ENCODE data around the gene RIPOR3. TPM values are rescaled to one million over a fixed set of nuclear protein-coding genes. Genes with fewer than 3 reads are reported as not detected.
A peak's percentile ranks its signal among the peaks of the same experiment; 100 is the strongest.

RIPOR3 gene
- total RNA-seq, 2 experiments from 2014 or later = not detected

DNA sequence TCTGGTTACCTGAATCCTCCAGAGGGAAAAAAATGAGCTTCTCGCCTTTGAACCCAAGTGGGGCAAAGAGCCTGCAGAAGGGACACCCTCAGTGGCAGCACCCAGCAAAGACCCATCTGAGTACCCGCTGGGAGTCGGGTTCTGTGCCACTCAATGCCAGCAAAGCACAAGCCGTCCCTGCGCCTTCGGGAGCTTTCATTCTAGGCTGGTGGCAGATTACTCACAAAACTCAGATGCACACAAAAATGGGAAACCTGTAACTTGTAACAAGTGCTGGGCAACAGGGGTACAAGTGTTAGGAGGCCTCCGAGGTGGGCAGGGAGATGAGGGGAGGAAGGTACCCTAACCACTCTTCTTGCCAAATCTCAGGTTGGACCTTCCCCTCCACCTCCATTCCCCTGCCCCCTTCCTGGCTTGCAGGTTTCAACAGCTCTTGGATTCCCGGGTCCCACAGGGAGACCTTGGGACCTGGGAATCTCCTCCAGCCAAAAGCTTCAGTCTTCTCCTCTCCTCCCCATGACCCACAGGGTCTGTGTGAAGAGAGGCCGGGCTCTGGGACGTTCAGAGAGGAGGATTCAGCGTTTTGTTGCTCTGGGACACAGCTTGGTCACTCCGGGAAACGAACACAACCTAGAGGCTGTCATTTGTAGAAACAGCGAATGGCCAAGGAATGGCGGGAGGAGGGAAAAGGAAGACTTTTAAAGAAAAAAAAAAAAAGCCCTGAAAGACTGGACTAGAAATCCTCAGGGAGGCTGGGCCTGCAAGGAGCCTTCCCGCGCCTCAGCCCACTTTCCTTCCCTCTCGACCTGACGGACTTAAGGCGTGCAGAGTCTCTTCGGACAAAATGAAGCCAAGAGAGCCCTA lies 38.8 kb upstream of the RIPOR3 start:
- H3K4me3 Mint-ChIP-seq = peak overlapping the region; percentile 88
- POLR2A ChIA-PET = interaction anchor here (0.8 to 1.0 kb wide), 2 partner anchors 9 to 228 kb away, joined by 3 to 4 read pairs; partner anchors contain the start of gene DPM1

DNA sequence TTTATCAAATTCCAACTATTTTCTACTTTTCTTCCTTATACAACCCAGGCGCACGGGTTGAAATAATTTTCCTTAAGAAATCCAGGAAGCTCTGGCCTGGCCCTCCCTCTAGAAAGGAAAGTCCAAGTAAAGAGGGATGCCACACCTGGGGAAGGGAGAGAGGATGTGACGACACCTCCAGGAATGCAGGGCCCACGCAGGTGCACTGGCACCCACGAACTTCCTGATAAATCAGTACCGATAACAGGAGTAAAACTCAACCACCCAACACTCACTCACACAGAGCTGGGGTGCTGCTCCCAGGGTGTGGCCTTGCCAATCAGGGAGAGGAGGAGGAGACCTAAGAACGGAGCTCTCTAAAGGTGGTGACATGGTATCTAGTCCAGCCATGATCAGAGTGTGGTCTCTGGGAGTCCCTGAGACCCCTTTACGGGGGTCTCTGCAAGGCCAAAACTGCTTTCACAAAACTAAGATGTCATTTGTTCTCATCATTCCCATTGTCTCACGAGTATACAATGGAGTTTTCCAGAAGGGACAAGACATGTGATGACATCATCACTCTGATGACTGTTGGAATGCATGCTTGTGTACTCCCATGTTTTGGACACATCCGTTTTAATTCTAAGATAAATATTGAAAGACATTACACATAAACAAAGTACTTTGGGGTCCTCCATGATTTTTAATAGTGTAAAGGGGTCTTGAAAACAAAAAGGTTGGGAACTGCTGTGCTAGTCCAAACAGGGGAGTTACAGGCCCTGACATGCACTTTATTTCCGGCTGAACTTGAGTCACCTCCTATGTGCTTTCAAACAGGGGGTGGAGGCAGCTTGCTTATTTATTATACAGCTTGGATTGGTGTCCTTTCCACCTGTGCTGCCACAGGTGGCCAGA lies 37.9 kb upstream of the RIPOR3 start:
- CTCF ChIA-PET = interaction anchor here (0.8 to 3.1 kb wide), 2 partner anchors 20 to 65 kb away, joined by 3 to 15 read pairs; partner anchors contain the start of gene BCAS4
- Mint-ChIP-seq H3K9me3 (ENCODE audit: insufficient read depth) (no peaks in the 10 kb centered on the region), H3K4me1 (ENCODE audit: low read depth) (peaks cover 19% of the 10 kb centered on the region), H3K27me3 (ENCODE audit: low read depth) (no peaks in the 10 kb centered on the region), H3K4me3 (no peak overlapping the region), H3K36me3 (ENCODE audit: low read depth) (peaks cover 2% of the 10 kb centered on the region), H3K27ac (no peak overlapping the region)
- no peak for ATAC-seq
- no peak for DNase-seq
- POLR2A ChIA-PET = interaction anchor here (1.0 kb wide), 1 partner anchor 229 kb away, joined by 4 read pairs; the partner anchor contains the start of gene DPM1

More for the DNA sequence above, 38.8 kb upstream of the RIPOR3 start:
- ATAC-seq = no peak
- H3K9me3 Mint-ChIP-seq (ENCODE audit: insufficient read depth) = no peaks in the 10 kb centered on the region
- peak overlapping the region; percentile 72 for H3K27ac Mint-ChIP-seq
- CTCF ChIA-PET = interaction anchor here (0.8 to 3.1 kb wide), 3 partner anchors 20 to 199 kb away, joined by 3 to 15 read pairs (median 3); partner anchors contain the start of gene BCAS4
- H3K36me3 Mint-ChIP-seq (ENCODE audit: low read depth) = peaks cover 2% of the 10 kb centered on the region
- no peaks in the 10 kb centered on the region for H3K27me3 Mint-ChIP-seq (ENCODE audit: low read depth)
- H3K4me1 Mint-ChIP-seq (ENCODE audit: low read depth) = peaks cover 19% of the 10 kb centered on the region
- DNase-seq = no peak

DNA sequence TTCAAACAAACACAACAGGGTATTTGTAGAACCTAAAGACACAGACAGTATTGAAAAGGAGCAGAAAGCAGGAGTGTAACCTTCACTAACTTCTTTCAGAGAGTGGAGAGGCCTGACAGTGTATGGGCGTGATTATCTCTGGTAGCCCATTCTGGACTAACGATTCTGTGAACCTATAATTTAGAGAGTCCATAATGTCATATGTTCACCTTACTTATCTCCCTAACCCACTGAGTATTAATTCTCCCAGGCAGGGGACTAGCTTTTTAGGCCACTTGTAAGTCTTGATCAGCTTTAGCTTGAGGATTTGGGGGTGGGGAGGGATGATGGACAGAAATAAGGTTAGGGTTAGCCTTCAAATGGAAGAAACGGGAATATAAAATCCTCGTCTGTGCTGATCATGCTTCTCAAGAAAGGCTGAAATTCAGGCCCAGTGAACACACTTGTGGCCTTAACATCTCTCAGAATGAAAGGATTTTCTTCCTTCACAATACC lies 37.2 kb upstream of the RIPOR3 start:
- no peak for DNase-seq
- Mint-ChIP-seq H3K4me1 (ENCODE audit: low read depth) (peaks cover 17% of the 10 kb centered on the region), H3K36me3 (ENCODE audit: low read depth) (peaks cover 2% of the 10 kb centered on the region), H3K9me3 (ENCODE audit: insufficient read depth) (no peaks in the 10 kb centered on the region), H3K27me3 (ENCODE audit: low read depth) (no peaks in the 10 kb centered on the region), H3K4me3 (no peak overlapping the region), H3K27ac (no peak overlapping the region)
- ATAC-seq = no peak
- POLR2A ChIA-PET = interaction anchor here (0.6 kb wide), 1 partner anchor 17 kb away, joined by 4 read pairs; no protein-coding TSS in a partner anchor
- CTCF ChIA-PET = interaction anchor here (1.0 to 3.1 kb wide), 4 partner anchors 9 to 21 kb away, joined by 3 to 15 read pairs (median 3); no protein-coding TSS in a partner anchor

DNA sequence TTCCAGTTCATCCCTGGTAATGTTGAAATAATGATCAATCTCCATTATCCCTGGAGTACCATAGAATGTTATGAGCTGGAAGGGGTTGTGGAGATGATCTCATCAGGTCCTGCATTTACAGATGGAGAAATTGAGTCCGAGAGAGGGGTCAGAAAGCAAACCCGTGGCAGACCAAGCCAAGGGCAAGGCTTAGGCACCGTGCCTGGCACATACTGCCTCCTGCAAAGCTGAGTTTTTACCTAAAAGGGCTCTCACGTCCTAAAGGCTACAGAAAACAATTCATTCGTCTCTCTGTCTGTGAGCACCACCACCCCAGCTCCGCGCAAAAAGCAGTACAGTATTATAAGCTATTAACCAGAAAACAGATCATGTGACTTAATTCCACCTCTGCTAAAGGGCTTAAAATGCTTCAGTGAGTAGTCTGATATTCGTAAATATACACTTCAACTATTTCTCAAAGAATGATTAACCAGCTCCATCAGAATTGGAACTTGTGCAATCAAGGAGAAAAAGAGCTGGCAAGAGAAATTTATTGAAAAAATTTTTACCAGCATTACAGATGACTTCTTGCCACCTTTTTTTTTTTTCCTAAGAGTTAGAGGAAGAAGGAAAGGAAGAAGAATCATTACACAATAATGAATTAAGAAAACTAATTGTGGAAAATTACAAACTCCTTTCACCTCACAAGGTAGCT lies 36.6 kb upstream of the RIPOR3 start:
- POLR2A ChIA-PET = interaction anchor here (0.6 kb wide), 1 partner anchor 18 kb away, joined by 4 read pairs; no protein-coding TSS in a partner anchor
- H3K27ac Mint-ChIP-seq = no peak overlapping the region

DNA sequence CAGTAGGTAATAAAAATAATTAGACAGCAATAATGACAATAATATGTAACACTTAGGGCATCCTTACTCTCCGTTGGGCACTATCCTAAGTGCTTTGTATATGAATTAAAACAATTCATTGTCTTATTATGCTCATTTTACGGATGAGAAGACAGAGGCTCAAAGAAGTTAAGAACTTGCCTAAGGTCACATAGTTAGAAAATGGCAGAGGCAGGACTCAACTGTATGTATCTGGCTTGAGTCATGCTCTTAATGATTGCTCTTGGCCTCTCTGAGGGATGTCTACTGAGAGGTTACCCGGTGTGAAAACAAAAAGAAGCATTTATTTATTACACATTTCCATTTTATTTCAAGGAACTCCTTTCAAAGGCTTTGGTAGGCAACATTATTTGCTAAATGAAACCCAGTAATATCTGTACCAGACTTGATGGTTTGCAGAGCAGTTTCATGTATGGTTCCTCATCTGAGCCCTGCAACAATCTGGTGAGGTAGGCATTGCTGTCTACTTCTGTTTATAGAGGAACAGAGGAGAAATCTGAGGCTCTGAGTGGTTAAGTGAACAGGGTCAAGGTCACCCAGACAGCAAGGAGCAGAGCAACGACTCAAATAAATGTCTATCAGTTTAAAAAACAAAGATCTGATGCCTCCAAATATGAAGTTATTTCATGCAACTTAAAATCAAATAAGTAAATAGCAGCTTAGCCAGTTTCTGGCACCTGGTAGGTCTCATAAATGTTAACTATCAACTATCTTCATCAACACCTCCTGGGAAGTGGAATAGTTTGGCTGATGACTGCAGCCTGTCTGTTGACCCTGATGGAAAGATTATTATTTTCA lies 35.8 kb upstream of the RIPOR3 start:
- H3K27ac Mint-ChIP-seq = no peak overlapping the region
- POLR2A ChIA-PET = no interaction called here

More for the DNA sequence above, 36.6 kb upstream of the RIPOR3 start:
- Mint-ChIP-seq H3K9me3 (ENCODE audit: insufficient read depth) (no peaks in the 10 kb centered on the region), H3K4me3 (no peak overlapping the region), H3K36me3 (ENCODE audit: low read depth) (no peaks in the 10 kb centered on the region), H3K27me3 (ENCODE audit: low read depth) (peaks cover 3% of the 10 kb centered on the region), H3K4me1 (ENCODE audit: low read depth) (peaks cover 14% of the 10 kb centered on the region)
- CTCF ChIA-PET = interaction anchor here (1.0 to 3.1 kb wide), 4 partner anchors 9 to 22 kb away, joined by 3 to 15 read pairs (median 3); no protein-coding TSS in a partner anchor
- ATAC-seq (no peak), DNase-seq (no peak)

DNA sequence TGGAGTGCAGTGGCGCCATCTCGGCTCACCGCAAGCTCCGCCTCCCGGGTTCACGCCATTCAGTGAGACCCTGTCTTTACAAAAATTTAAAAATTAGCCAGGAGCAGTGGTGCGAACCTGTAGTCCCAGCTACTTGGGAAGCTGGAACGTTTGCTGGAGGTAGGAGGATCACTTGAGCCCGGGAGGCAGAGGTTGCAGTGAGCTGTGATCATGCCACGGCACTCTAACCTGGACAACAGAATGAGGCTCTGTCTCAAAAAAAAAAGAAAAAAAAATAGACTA lies 34.3 kb upstream of the RIPOR3 start:
- Mint-ChIP-seq H3K4me3 (no peak overlapping the region), H3K9me3 (ENCODE audit: insufficient read depth) (no peaks in the 10 kb centered on the region), H3K27me3 (ENCODE audit: low read depth) (peaks cover 3% of the 10 kb centered on the region), H3K4me1 (ENCODE audit: low read depth) (peaks cover 6% of the 10 kb centered on the region), H3K27ac (no peak overlapping the region), H3K36me3 (ENCODE audit: low read depth) (no peaks in the 10 kb centered on the region)
- no peak for DNase-seq
- ChIA-PET POLR2A (no interaction called here), CTCF (no interaction called here)
- no peak for ATAC-seq

More for the DNA sequence above, 35.8 kb upstream of the RIPOR3 start:
- Mint-ChIP-seq H3K9me3 (ENCODE audit: insufficient read depth) (no peaks in the 10 kb centered on the region), H3K27me3 (ENCODE audit: low read depth) (peaks cover 3% of the 10 kb centered on the region), H3K36me3 (ENCODE audit: low read depth) (no peaks in the 10 kb centered on the region), H3K4me3 (no peak overlapping the region), H3K4me1 (ENCODE audit: low read depth) (peaks cover 6% of the 10 kb centered on the region)
- CTCF ChIA-PET = interaction anchor here (1.0 to 3.1 kb wide), 3 partner anchors 10 to 23 kb away, joined by 3 to 15 read pairs (median 3); no protein-coding TSS in a partner anchor
- DNase-seq (no peak), ATAC-seq (no peak)

DNA sequence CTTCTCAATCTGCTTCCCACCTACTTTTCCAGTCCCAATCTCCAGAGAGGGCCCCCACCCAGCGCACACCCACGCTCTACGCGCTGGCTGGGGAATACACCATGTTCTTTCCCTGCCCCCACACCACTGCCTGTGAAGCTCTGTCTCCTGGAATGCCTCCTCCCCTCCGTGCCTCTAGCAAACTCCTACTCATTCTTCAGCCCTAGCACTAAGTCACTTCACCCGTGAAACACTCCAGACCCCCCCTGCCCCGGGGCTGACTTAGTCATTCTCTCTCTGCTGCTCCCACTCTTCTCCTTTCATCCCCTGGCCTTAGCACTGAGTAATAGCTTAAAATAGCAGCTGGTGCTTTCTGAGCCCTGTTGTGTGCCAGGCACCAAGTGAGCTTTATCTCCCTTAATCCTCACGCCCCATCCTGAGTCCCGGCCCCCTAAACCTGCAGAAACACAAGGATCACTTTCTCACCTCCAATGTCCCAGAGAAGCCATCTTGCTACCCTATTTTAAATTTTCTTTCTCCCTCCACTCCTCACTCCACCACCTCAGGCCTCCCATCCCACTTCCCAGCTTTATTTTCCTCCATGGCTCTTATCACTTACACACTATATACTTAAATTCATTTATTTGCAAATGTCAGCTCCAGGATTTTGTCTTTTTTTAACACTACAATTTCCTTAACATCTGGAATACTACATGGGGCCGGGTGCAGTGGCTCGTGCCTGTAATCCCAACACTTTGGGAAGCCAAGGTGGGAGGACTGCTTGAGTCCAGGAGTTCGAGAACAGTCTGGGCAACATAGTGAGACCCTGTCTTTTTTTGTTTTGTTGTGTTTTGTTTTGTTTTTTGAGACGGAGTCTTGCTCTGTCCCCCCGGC lies 33.7 kb upstream of the RIPOR3 start:
- Mint-ChIP-seq H3K4me3 (no peak overlapping the region), H3K27ac (no peak overlapping the region), H3K36me3 (ENCODE audit: low read depth) (no peaks in the 10 kb centered on the region), H3K4me1 (ENCODE audit: low read depth) (peaks cover under 1% of the 10 kb centered on the region), H3K27me3 (ENCODE audit: low read depth) (peaks cover 3% of the 10 kb centered on the region), H3K9me3 (ENCODE audit: insufficient read depth) (no peaks in the 10 kb centered on the region)
- ChIA-PET CTCF (interaction anchor here (1.5 kb wide), 1 partner anchor 24 kb away, joined by 7 read pairs; no protein-coding TSS in a partner anchor), POLR2A (no interaction called here)
- DNase-seq = no peak
- no peak for ATAC-seq

DNA sequence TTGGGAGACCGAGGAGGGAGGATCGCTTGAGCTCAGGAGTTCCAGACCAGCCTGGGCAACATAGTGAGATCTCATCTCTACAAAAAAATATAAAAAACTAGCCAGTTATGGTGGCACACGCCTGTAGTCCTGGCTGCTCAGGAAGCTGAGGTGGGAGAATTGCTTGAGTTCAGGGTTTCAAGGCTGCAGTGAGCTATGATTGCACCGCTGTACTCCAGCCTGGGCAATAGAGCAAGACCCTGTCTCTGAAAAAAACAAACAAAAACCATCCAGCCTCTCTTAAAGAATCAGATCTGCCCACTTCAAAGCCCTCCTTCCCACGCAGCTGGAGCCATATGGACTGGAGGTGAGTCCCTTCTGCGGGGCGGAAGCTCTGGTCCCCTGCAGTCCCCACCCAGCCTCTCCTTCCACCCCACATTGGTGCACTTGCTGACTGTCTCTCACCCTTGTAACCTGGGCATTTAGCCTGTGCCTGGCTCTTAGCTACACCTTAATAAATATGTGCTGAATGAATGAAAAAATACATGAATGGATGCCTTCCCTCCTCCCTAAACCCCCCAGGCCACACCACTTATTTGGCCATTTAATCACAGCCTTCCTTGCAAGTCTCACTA lies 32.9 kb upstream of the RIPOR3 start:
- Mint-ChIP-seq H3K9me3 (ENCODE audit: insufficient read depth) (no peaks in the 10 kb centered on the region), H3K27ac (no peak overlapping the region), H3K4me3 (no peak overlapping the region), H3K27me3 (ENCODE audit: low read depth) (peaks cover 3% of the 10 kb centered on the region), H3K4me1 (ENCODE audit: low read depth) (no peaks in the 10 kb centered on the region), H3K36me3 (ENCODE audit: low read depth) (no peaks in the 10 kb centered on the region)
- ATAC-seq (no peak), DNase-seq (no peak)
- CTCF ChIA-PET = interaction anchor here (1.5 kb wide), 1 partner anchor 25 kb away, joined by 7 read pairs; no protein-coding TSS in a partner anchor
- POLR2A ChIA-PET = no interaction called here

DNA sequence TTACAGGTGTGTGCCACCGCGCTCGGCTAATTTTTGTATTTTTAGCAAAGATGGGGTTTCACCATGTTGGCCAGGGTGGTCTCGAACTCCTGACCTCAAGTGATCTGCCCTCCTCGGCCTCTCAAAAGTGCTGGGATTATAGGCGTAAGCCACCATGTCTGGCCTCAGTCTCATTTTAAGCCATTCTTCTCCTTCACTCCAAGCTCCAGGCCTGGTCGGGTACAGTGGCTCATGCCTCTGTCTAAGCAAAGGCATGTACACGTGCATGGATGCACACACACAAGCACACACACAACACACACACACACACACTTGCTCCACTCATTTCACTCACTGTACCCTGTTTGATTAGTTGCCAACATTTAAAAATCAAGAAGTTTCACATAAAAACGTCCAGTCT lies 32.3 kb upstream of the RIPOR3 start:
- Mint-ChIP-seq H3K4me1 (ENCODE audit: low read depth) (no peaks in the 10 kb centered on the region), H3K9me3 (ENCODE audit: insufficient read depth) (no peaks in the 10 kb centered on the region), H3K36me3 (ENCODE audit: low read depth) (no peaks in the 10 kb centered on the region), H3K27ac (no peak overlapping the region), H3K4me3 (no peak overlapping the region), H3K27me3 (ENCODE audit: low read depth) (peaks cover 3% of the 10 kb centered on the region)
- no peak for DNase-seq
- ChIA-PET CTCF (interaction anchor here (1.0 kb wide), 1 partner anchor 25 kb away, joined by 3 read pairs; no protein-coding TSS in a partner anchor), POLR2A (no interaction called here)
- ATAC-seq = no peak

Data from activated CD8-positive, alpha-beta T cell treated with anti-CD3 and anti-CD28 coated beads, Interleukin-2, amount 10 ng/mL, durations not matched to agents 7 days and 5 days (primary cell).